OCI-LY1 (cell line): ENCODE measurements around the gene GCN1.

ENCODE experiments used
- H2AFZ ChIP-seq: fragments of 200-600 bp; sonication (generic), shearing (Covaris generic); 2 replicates; pipeline ENCODE4 v1.6.0; 2014; ENCODE audit warnings: antibody characterized with exemption, mild to moderate bottlenecking, low read length
- H3F3A ChIP-seq: fragments of 200-600 bp; sonication (generic), shearing (Covaris generic); 2 replicates; pipeline ENCODE4 v1.6.0; 2014; ENCODE audit warnings: mild to moderate bottlenecking, antibody characterized with exemption, low read length, moderate library complexity; ENCODE audit not compliant: insufficient read depth
- H3K27ac ChIP-seq: fragments of 200-600 bp; sonication (generic); 2 replicates; pipeline ENCODE4 v1.5.1; 2014; ENCODE audit warnings: low read length, mixed run types, mild to moderate bottlenecking, low read depth; ENCODE audit not compliant: poor library complexity, severe bottlenecking
- H3K27me3 ChIP-seq: fragments of 200-600 bp; sonication (generic); 2 replicates; pipeline ENCODE4 v1.6.0; 2014; ENCODE audit warnings: antibody characterized with exemption, mild to moderate bottlenecking, low read length, moderate library complexity; ENCODE audit not compliant: insufficient read depth
- H3K36me3 ChIP-seq: fragments of 200-600 bp; sonication (generic); 2 replicates; pipeline ENCODE4 v1.6.1; 2014; ENCODE audit warnings: mild to moderate bottlenecking, antibody characterized with exemption, low read length, moderate library complexity, mixed read lengths; ENCODE audit not compliant: insufficient read depth
- H3K4me1 ChIP-seq: fragments of 200-600 bp; sonication (generic); 2 replicates; pipeline ENCODE4 v1.5.1; 2014; ENCODE audit warnings: mild to moderate bottlenecking, low read length, moderate library complexity; ENCODE audit not compliant: insufficient read depth, severe bottlenecking
- H3K4me2 ChIP-seq: fragments of 200-600 bp; sonication (generic), shearing (Covaris generic); 2 replicates; pipeline ENCODE4 v1.6.1; 2014; ENCODE audit warnings: low read length
- H3K4me3 ChIP-seq: fragments of 200-600 bp; sonication (generic); 2 replicates; pipeline ENCODE4 v1.5.1; 2014; ENCODE audit warnings: low read length, low read depth, mild to moderate bottlenecking, mixed read lengths; ENCODE audit not compliant: poor library complexity, severe bottlenecking
- H3K79me2 ChIP-seq: fragments of 200-600 bp; shearing (Covaris generic); 2 replicates; pipeline ENCODE4 v1.6.1; 2016; ENCODE audit warnings: mixed run types, low read length, mixed read lengths; ENCODE audit not compliant: insufficient read depth
- H3K9ac ChIP-seq: fragments of 200-600 bp; sonication (generic), shearing (Covaris generic); 2 replicates; pipeline ENCODE4 v1.6.1; 2014; ENCODE audit warnings: mild to moderate bottlenecking, low read length, mixed read lengths
- H3K9me2 ChIP-seq: fragments of 200-600 bp; sonication (generic), shearing (Covaris generic); 2 replicates; pipeline ENCODE4 v1.6.1; 2014; ENCODE audit warnings: low read depth, mild to moderate bottlenecking, low read length, mixed read lengths
- H3K9me3 ChIP-seq: fragments of 200-600 bp; shearing (Covaris generic); 2 replicates; pipeline ENCODE4 v1.6.1; 2014; ENCODE audit warnings: low read length, mixed read lengths
- H4K20me1 ChIP-seq: fragments of 200-600 bp; sonication (generic), shearing (Covaris generic); 2 replicates; pipeline ENCODE4 v1.6.0; 2016; ENCODE audit warnings: mild to moderate bottlenecking, low read length; ENCODE audit not compliant: insufficient read depth
- CTCF ChIP-seq: fragments of 200-600 bp; sonication (generic), shearing (Covaris generic); IDR thresholded peaks from 2 replicates; pipeline ENCODE4 v1.5.1; 2017; ENCODE audit warnings: mild to moderate bottlenecking, antibody characterized with exemption, low read length, moderate library complexity, mixed read lengths
- EZH2 ChIP-seq: fragments of 200-600 bp; sonication (generic), shearing (Covaris generic); IDR thresholded peaks from 2 replicates; pipeline ENCODE4 v1.8.0; 2017; ENCODE audit warnings: borderline replicate concordance, mixed run types, mild to moderate bottlenecking, antibody characterized with exemption, low read length, moderate library complexity, mixed read lengths

Gene GCN1

GRCh38 chr12:120229071-120229486 lies 34.6 kb upstream of the GCN1 start:
- H3K9me2 ChIP-seq: no peaks in the 10 kb centered on the region
- no peak overlapping the region for H2AFZ ChIP-seq
- no peak overlapping the region for H3K4me2 ChIP-seq
- no peak overlapping the region; the same call in 1 of the 2 replicates for H3K9ac ChIP-seq
- H3K4me3 ChIP-seq: no peak overlapping the region
- peaks cover 24% of the 10 kb centered on the region for H3K4me1 ChIP-seq
- H3K36me3 ChIP-seq: no peaks in the 10 kb centered on the region
- no peaks in the 10 kb centered on the region for H4K20me1 ChIP-seq
- H3K27me3 ChIP-seq: no peaks in the 10 kb centered on the region
- no peaks in the 10 kb centered on the region for H3K9me3 ChIP-seq
- 0 out of 2 replicates have a peak, but pooled peaks cover 3% of the 10 kb centered on the region for H3F3A ChIP-seq
- H3K27ac ChIP-seq: no peak overlapping the region
- TF ChIP-seq EZH2 (no peak), CTCF (no peak)
- no peaks in the 10 kb centered on the region for H3K79me2 ChIP-seq

GRCh38 chr12:120228291-120229070 lies 34.0 kb upstream of the GCN1 start:
- TF ChIP-seq EZH2 (no peak), CTCF (peak; percentile 93)
- no peaks in the 10 kb centered on the region for H3K9me3 ChIP-seq
- H3K79me2 ChIP-seq: no peaks in the 10 kb centered on the region
- 0 out of 2 replicates have a peak, but pooled peaks cover 3% of the 10 kb centered on the region for H3F3A ChIP-seq
- no peak overlapping the region for H3K27ac ChIP-seq
- no peaks in the 10 kb centered on the region for H3K27me3 ChIP-seq
- H3K36me3 ChIP-seq: no peaks in the 10 kb centered on the region
- no peaks in the 10 kb centered on the region for H3K9me2 ChIP-seq
- no peak overlapping the region for H2AFZ ChIP-seq
- no peaks in the 10 kb centered on the region for H4K20me1 ChIP-seq
- peaks cover 24% of the 10 kb centered on the region for H3K4me1 ChIP-seq
- no peak overlapping the region for H3K4me3 ChIP-seq
- H3K9ac ChIP-seq: no peak overlapping the region; the same call in 1 of the 2 replicates
- H3K4me2 ChIP-seq: no peak overlapping the region; the same call in 1 of the 2 replicates

- H3K9me3 ChIP-seq: no peaks in the 10 kb centered on the region
- no peaks in the 10 kb centered on the region for H3K79me2 ChIP-seq
- no peak overlapping the region for H3K9ac ChIP-seq
- peaks cover 24% of the 10 kb centered on the region for H3K4me1 ChIP-seq
- no peaks in the 10 kb centered on the region for H3K27me3 ChIP-seq
- H3F3A ChIP-seq: 0 out of 2 replicates have a peak, but pooled peaks cover 3% of the 10 kb centered on the region
- H3K4me2 ChIP-seq: no peak overlapping the region
- H3K4me3 ChIP-seq: no peak overlapping the region
- no peak overlapping the region for H2AFZ ChIP-seq
- H3K36me3 ChIP-seq: no peaks in the 10 kb centered on the region
- TF ChIP-seq EZH2 (no peak), CTCF (no peak)
- no peaks in the 10 kb centered on the region for H4K20me1 ChIP-seq
- no peaks in the 10 kb centered on the region for H3K9me2 ChIP-seq
- no peak overlapping the region for H3K27ac ChIP-seq
These were observed 33.5 kb upstream of the GCN1 start for GRCh38 chr12:120228041-120228290.
